HG02571 (cell line): ENCODE results near the gene CNGA2.
"Not testable (repeated sequence)": the region's sequence is repeated elsewhere in the genome, so short reads cannot be mapped to it uniquely, and the experiment has no call there.

ENCODE experiments used
- ATAC-seq: cut with Tn5 transposase; IDR thresholded peaks from one replicate; pipeline ENCODE4 v1.9.1; 2021; ENCODE audit warnings: mild to moderate bottlenecking, moderate library complexity; ENCODE audit not compliant: unreplicated experiment

Gene CNGA2

DNA sequence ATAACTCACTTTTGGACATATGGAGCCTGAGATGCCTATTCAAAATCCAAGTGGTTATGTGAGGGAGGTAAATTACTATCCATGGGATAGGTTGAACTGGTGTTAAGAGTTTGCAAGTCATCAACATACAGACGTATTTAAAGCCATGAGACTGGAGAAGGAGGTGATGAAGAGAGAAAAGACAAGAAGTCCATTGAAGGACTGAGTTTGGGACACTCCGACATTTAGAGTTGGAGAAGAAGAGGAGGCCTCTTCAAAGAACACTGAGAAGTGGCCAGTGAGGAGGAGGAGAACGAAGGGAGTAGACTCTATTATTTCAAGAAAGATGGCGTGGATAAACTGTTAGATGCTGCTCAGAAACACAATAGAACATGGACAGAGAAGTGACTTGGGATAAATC, at the start of gene CNGA2:
Gene CNGA2 (plus strand): TSS at position 301 of the 400 bp plus-strand sequence. CDS start 3,738 bp downstream, outside the sequence.
- ATAC-seq = no peak

DNA sequence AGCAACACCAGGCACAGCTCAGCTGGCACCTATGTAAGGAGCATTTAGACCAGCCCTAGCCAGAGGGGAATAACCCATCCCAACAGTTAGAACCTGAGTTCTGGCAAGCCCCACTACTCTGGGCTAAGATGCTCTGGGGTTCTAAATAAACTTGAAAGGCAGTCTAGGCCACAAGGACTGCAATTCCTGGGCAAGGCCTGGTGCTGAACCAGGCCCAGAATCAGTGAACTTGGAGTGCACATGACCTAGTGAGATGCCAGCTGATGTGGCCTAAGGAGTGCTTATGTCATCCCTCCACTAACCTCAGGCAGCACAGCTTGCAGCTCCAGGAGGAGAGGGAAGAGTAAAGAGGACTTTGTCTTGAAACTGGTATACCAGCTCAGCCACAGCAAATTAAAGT, 46.9 kb upstream of the CNGA2 start:
- no peak for ATAC-seq

DNA sequence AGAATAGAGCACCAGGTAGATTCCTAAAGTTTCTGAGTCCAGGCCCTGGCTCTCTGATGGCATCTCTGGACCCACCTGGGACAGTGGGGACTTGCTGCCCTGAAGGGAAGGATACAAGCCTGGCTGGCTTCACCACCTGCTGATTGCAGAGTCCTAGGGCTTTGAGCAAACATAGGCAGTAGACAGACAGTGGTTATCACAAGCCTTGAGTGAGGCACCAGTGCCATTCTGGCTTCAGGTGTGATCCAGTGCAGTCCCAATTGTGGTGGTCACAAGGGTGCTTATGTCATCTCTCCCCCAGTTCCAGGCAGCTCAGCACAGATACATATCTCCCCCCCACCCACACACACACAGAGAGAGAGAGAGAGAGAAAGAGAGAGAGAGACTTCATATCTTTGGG, 45.9 kb upstream of the CNGA2 start:
- no peak for ATAC-seq

DNA sequence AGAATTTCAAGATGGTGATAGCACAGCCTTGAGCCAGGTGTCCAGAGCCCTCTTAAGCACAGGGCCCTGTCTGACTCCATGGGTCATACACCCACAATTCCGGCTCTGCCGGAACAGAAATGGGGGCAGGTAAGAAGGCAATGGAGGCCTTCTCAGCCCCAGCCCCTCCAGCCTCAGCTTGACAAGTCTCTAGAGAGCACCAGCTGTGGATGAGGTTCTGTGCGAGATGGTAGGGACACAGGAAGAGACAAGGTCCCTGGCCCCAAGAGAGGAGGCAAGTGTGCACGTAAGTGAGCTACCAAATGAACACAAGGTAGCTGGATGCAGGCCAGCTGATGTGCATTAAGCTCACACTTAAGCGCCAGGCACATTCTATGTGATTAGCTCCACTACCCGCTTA, 41.7 kb upstream of the CNGA2 start:
- no peak for ATAC-seq

DNA sequence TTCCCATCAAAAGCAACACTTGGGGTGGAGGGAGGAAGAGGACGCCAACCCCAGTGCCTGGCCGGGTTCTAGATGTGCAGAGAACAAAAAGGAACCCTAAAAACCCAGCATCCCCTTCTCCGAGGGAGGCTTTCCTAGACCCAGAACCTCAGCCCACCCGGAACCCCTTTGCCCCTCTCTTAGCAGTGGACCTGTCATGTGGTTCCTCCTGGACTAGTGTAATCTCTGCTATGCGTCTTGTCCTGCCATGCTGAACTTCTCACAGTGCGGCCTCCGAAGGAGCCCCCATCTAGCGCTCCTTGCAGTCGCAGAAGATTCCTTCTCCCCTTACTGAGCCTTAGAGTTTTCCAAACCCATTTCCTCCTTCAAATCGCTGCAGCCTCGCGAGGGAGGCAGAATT, 40.4 kb upstream of the CNGA2 start:
- no peak for ATAC-seq

DNA sequence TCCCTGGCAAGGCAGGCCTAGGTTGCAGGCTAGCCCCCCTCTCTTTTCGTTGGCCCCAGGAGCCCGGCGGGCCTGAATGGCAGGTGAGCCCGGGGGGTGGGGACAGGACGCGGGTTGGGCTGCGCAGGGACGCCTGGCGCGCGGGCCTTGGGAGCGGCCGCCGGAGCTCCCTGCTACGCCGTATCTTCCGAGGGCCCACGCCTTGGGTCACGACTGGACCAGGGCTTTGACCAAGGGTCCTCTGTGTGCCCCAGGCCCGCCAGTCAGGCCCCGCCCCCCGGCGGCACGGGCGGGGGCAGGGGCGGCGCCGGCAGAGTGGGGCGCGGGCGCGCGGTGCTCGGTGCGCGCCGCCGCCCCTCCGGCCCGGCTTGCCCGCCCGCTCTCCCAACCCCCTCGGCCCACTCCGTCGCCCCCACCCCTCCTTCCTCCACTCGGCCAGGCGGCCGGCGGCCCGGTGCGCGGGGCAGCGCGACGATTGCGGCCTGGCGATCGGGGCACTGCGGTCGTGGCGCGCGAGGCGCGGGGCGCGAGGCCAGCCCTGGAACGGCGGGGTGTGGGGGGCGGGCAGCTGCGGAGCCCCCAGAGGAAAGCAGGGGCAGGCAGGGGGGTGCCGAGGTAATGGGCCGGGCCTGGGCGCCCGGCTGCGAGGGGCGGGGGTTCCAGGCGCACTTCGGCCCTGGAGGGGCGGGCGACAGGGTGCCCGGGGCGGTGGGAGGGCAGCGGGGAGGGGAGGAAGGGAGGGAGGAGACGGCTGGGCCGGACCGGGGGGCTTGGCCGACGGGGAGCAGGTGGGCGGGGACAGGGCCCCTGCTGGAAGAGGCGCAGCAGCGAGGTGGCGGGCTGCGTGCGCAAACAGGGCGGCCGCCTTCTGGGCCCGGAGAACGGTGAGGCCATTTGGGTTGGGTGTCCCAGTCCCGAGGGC, 39.6 kb upstream of the CNGA2 start, which contains the start of gene PRRG3:
Gene PRRG3 (plus strand): TSS at position 798 of the 922 bp plus-strand sequence. CDS start 3,357 bp downstream, outside the sequence.
- no peak for ATAC-seq

DNA sequence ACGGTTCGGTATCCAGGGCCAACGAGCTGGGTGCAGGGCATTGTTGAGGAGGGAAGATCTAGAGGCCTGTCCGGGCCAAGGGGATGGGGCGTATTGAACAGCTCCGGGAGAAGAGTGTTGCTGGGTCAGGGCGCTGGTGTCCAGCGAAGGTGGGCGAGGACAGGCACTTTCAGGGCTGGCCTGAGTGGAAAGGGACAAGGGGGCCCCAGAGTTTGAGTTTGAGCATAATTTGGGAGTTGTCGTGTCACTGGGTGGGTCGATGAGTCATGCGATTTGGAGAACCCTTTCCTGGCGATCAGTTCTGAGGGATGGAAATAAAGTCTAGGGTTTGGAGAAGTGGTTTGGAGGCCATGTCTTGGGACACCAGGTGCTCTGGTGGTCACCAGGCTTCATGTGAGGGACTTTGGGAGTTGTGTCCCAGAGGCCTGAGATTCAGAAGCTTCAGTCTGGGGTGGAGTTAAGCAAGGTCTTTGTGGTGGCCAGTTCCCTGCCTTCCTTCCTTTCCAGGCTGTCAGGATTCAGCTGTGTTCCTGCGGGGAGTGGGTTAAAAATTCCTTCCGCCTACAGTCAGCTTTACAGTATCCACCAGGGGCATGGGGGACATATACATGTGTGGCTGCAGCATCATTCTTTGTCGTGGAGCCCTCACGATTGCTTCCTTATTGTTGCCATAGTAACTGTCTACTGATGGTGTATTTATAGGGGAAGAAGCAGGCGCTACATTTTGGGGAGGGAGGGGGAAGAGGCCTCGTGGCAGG, 38.8 kb upstream of the CNGA2 start:
- no peak for ATAC-seq

DNA sequence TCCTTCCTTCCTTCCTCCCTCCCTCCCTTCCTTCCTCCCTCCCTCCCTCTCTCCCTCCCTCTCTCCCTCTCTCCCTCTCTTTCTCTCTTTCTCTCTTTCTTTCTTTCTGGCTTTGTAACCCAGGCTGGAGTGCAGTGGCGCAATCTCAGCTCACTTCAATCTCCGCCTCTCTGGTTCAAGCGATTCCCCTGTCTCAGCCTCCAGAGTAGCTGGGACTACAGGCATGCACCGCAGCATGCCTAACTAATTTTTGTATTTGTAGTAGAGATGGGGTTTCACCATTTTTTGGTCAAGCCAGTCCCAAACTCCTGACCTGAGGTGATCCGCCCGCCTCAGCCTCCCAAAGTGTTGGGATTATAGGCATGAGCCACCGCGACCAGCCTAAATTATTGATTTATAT, 37.5 kb upstream of the CNGA2 start:
- not testable (repeated sequence) for ATAC-seq

DNA sequence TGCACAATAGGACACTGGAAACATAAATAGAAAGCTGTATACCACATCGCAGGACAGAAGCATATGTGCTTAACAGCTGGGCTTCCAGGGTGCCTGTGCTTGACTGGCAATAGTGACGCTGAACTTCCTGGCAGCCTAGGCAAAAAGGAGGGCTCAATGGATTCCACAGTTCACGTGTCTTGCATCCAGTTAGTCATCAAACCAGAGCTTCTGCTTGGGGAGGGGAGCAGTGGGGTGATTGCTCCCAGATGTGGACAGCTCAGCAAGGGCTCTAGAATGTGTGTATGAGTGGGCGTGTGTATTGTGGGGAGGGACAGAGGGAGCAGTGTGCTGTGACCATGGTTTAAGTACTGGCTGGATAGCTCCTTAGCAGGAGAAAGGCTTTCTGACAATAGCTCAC, 37.0 kb upstream of the CNGA2 start:
- ATAC-seq = no peak

DNA sequence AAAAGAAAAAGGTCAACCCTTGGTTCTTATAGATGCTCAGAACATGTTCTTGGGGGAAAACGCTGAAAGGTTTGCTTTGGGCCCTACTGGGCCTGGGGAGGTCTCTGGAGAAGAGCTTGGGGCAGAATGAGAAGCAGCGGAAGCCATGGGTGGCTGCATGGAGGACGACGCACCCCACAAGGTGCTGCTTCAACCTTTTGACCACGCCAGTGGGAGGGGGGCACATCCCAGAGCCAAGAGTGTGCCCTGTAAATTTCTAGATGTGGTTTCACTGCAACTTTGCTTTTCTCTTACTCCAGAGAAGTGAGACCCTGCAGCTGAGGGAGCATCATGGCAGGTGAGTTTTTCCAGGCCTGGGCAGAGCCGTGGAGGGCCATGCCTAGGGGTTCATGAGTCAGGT, 36.1 kb upstream of the CNGA2 start:
- ATAC-seq = no peak

DNA sequence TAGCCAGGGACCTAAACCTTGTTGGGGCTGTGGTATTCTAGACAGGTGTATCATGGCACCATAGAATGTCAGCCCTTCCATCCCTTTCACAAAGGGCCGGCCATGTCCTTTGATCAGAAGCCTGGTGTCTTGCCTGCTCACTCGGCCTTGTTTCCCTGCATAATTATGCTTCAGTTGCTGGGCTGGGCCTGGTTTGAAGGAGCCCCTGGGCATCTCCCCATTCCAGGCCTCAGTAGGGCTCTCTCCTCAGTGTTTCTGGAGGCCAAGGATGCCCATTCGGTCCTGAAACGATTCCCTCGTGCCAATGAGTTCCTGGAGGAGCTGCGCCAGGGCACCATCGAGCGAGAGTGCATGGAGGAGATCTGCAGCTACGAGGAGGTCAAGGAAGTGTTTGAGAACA, 34.8 kb upstream of the CNGA2 start:
- no peak for ATAC-seq

DNA sequence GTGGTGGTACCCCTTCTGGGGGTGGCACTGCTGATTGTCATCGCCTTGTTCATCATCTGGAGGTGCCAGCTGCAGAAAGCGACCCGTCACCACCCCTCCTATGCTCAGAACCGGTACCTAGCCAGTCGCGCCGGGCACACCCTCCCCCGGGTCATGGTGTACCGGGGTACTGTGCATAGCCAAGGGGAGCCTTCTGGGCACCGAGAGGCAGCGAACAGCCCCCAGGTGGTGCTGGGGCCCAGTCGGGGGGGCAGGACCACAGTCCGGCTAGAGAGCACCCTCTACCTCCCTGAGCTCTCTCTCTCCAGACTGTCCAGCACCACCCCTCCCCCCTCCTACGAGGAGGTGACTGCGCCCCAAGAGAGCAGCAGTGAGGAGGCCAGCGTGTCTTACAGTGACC, 34.0 kb upstream of the CNGA2 start:
- ATAC-seq = no peak

DNA sequence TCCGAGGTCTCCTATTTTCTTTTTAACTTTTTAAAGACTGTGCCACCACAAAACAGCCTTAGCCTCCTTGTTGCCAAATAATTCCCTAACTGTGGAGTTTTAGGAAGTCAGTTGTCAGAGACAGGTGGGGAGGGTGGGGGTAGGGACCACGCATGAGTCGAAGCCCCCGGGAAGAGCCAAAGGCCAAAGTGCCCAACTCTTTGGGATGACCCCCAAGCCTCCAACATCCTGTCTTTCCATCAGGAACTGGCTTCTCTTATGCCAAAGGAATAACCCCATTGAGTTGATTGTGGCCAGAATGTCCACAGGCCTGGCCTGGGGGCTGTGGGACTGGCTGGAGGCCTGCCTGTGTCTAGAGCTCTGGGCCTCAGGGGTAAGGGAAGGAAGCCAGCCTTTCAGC, 33.5 kb upstream of the CNGA2 start:
- ATAC-seq = no peak

DNA sequence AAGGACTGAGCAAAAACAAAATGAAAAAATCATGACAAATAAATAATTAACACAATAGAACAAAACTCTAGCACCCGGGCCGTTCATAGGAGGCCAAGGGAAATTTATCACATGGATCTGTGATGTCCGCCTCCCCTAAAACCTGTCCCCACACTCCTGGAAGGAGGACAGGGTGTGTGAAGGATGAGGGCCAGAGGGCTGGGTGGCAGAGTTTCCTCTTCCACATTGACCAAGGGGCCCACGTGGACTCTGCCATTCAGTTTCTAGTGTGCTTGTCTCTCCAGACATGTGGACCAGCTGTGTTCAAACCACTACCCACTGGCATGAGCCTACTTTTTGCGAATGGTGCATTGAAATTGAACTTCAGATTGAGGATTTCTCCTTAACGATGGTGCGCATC, 33.0 kb upstream of the CNGA2 start:
- no peak for ATAC-seq

DNA sequence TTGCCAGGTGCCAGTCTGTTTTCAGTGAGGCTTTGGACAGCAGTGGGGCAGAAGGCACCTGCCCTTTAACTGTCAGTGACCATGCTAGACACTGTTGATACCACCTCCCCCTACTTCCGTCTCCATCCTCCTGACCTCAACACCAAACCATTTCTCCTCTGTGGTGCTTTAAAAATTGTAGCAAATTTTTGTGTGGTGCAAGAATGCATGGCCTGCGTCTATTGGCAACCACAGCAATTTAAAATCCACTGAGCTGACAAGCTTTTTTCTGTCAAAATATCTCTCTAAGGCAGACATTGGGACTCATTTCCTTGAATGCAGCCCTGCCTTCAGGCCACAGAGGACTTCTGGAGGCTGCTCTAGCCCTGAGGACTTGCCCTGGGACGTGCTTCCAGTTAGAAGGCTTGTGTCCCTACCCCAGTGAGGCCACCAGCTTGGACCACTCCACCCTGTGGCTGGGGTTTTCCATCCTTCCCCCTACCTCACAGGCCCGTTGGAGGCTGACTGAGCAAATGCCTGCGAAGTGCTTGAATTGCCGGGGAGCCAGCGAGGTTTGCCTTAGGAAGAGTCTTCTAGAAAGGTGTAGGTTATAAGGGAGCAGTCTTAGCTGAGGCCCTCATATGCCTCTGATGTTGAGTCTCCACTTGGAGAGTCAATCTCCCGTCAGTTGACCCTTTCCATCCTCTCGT, 32.4 kb upstream of the CNGA2 start:
- ATAC-seq = no peak

DNA sequence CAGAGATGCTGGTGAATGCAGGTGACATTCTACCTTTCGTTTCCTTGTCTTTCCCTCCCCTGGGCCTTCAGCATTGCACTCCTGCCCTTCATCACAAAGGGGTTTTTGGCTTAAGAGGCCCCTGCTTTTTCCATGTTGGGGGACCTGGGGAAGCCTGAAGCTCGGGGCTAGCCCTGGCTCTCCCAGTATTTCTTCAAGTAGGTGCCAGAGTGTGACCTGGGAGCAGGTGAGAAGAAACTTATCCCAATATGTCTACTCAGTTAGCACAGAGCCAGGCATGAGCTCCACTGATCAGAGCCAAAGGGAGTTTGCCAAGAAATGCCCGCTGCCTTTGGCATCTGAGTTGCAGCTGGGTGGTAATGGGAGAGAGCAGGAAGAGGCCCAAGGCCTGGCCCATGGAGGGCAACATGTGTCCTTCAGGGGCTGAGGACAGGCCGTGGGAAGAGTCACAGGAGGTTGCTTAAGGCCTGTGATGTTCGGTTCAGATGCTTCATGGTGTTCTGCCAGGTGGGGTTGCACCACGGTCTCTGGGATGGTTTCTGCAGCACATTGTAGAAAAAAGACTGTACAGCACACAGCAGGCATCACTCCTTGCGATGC, 31.7 kb upstream of the CNGA2 start:
- ATAC-seq = no peak

DNA sequence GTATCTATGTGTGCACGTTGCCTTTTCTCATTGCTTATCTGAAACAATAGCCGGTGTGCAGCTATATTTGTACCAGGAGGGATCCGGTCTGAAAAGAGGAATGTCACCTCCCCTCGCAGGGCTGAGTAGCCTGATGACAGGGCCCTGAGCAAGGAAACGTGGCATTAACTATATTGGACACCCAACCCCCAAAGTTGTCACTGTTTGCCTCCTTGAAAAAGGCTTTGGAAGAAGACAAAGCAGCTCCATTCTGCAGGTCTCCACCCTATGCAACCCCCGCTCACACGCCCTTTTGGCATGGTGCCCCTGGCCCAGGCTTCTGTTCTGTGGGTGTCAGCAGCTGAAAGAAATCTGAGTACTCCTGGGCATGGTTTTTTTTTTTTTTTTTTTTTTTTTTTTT, 31.1 kb upstream of the CNGA2 start:
- ATAC-seq = no peak

DNA sequence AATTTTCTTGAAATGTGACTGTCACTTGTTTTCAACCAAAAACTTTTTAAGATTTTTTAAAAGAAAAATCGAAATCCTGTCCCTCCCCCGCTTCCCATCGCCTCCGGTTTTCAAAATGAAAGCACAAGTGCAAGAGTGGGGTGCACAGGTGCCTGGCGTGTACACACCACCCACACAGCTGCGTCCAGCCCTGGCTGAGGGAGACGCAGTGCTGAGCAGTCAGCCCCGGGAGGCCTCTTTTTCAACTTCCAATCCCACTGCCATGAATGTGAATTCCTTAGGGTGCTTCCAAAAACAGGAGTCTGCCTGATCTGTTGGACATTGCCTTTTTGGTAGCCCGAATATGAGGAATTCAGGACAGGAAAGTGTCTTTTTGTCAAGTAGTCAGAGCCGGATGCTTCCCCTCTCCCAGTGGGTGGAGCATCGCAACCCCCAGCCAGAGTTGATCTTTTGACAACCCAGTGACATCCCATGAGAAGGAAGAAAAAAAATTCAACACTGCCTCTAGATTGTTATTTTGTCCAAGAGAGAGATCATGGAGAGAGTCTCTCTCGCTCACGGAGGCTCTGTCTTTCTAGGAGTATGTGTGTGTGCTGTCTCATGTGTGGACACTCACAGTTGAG, 30.4 kb upstream of the CNGA2 start:
- no peak for ATAC-seq

DNA sequence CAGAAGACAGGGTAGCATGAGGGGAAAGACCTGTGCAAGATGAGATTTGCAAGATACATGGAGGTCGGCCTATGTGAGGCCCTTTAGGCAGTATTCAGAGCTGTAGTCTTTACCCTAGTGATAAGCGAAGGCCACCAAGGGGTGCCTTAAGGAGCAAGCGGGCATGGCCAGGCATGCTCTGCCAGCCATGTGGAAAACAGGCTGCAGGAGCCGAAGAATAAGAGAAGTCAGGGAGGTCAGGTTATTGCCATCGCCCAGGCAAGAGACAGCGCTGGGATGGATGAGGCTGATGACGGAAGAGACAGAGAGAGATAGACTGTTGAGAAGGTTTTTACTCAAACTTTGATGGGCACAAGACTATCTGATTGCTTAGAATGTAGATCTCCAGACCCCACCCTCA, 25.7 kb upstream of the CNGA2 start:
- no peak for ATAC-seq

DNA sequence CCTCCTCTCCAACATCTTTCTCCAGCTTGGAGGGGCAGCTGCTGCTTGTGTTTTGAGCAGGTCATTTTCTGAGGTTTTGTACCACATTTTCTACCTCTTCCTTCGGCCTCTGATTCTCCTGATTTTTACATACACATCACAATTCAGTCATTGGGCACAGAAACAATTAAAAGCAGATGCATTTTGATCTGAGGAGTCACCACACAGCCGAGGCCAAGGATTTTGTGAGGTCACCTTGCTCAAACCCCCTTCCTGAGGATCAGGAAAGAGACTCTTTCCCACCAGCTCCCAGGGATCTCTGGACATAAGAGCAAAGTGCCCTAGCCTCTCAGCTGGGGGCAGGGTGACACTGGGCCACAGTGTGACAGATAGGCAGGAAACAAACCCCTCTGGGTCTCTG, 24.1 kb upstream of the CNGA2 start:
- no peak for ATAC-seq

DNA sequence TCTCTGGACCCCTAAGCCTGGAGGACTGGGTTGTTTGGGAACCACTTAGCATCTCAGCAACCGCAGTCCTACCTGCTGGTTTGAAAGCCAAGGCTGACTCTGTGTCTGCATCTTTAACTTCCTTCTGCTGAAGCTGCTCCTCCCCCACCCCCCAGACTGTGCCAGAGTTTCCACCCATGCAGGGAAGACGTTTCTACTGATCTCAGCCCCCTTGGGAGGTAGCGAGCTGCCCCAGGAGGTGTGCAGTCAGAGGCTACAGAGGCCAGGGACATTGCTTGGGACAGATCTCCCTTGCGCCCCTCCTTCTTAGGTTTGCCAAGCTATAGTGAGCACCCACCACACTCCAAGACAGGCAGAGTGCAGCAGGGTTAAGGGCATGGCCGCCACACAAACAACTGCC, 23.4 kb upstream of the CNGA2 start:
- no peak for ATAC-seq
